HUDEP-2 (cell line): ENCODE results near the gene ARHGEF6.

Experiments
- DNase-seq, 76 experiments: peaks; one replicate each; lab custom pipeline; 2025; ENCODE audit not compliant: unreplicated experiment in 76 of 76; lab: John Stamatoyannopoulos, UW

The ARHGEF6 gene

GRCh38 chrX:136652822-136653723, 127.7 kb downstream of the ARHGEF6 start:
- no peak for DNase-seq

DNA sequence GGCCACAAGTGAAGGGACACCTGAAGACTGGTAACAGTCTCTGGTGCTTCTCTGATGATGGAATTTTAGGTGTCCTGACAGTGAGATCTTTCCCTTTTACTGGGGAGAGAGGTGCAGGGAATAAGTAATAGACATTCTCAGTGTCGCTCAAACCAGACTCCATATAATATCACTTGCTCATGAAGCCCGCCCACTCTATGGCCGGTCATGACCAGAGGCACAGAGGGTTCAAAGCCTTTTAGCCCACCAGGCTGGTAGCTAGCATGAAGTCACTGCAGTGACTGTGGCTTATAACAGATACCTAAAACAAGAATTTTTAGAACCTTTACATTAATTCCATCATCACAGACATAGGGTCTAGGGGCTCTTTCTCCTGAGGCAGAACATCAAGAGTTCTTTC, 129.9 kb downstream of the ARHGEF6 start:
- no peak for DNase-seq

GRCh38 chrX:136647677-136648360, 132.9 kb downstream of the ARHGEF6 start, which contains the start of gene CD40LG:
Gene CD40LG, plus strand, starts transcription at chrX:136648158. Its CDS starts 91 bp downstream, at chrX:136648249.
- DNase-seq, result no peak

DNA sequence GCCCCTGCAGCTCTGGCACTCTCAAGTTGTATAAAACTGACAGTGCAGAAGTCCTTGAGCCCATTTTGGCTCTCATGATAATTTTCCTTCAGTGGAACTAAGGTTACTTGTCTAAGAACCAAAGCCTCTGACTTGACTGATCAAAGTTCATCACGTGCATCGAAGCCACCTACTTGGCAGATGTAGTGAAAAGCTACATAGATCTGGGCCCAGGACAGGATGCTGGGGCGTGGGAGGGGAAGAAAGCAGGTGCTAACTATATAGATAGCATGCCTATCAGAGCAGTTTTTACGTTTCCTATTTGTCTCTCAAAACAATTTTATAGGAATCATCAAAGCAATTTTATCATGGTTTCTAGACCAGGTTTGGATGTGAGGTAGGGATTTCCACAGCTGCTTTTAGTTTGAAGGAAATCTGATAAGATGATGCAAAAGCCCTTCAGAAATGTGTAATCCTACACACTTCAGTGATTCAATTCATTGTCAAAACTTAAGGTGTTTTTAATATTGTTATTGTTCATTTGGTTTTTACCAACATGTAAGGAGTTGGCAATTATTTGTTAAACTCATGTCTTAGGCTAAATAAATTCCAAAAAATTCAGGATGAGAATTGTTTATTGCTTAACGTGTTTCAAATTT, 134.0 kb downstream of the ARHGEF6 start:
- DNase-seq, result no peak

GRCh38 chrX:136643243-136643642, 137.5 kb downstream of the ARHGEF6 start:
- no peak for DNase-seq

DNA sequence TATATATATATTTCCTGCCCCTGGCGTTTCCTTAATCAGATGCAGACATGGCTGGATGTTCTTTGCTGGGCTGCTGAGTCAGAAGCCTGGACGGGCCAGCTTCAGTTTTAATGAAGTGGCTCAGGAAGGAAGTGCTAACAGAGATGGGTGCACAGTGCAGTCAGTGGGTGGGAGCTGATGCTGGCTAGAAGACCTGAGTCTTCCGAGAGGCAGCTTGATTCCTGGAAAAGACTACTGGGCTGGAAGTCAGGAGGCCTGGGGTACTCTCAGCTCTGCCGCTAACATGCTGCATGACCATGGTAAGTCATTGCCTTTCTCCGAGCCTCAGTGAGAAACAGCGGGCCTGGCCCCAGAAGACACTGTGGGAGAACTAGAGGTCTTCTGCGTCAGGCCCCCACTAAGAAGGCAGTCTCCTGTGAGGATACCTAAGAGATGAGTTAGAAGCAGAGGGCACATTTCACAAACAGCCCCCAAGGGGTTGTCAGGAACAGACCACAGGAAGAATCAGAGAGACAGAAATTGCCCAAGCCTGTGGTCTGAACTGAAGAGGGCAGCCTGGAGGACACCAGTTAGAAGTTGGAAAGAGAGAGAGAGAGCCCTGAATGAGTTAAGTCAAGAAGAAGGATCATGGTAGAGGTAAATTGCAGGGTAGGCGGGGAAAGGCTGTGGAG, 141.1 kb downstream of the ARHGEF6 start:
- no peak for DNase-seq

- DNase-seq, result no peak
These were observed 144.6 kb downstream of the ARHGEF6 start for GRCh38 chrX:136636121-136636520.

GRCh38 chrX:136635235-136635634, 145.5 kb downstream of the ARHGEF6 start:
- DNase-seq, result no peak

- DNase-seq, result no peak
These were observed 149.9 kb downstream of the ARHGEF6 start for GRCh38 chrX:136630881-136631280.

DNA sequence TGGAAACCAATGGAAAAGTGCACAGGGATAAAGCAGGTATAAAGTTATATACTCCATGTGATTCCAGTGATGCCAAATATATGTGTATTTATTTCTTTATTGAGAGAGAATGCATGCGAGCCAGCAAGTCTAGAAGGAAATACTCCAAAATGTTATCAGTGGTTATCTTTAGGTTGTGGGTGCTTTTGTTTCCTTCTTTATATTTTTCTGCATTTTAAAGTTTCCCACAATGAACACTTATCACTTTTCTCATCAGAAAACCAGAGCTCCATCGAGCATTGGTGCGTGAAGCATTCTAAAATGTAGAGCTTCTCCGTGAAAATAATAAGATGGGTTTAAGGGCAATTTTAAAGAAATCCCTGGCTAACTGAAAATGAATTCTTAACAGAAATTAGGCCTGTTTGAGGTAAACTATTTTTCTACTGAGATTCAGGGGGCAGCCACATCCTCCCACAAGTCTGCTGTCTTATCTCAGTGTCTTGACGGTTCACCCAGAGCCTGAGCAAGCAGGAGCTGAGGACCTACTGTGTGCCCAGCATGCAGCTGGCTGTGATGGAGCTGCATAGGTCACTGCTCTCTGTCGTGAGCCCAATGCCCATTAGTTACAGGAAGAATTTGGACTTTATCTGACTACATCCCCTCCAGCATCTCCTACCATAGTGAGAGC, 151.5 kb downstream of the ARHGEF6 start:
- DNase-seq, result no peak

- no peak for DNase-seq
These were observed 153.3 kb downstream of the ARHGEF6 start for GRCh38 chrX:136627409-136627808.

DNA sequence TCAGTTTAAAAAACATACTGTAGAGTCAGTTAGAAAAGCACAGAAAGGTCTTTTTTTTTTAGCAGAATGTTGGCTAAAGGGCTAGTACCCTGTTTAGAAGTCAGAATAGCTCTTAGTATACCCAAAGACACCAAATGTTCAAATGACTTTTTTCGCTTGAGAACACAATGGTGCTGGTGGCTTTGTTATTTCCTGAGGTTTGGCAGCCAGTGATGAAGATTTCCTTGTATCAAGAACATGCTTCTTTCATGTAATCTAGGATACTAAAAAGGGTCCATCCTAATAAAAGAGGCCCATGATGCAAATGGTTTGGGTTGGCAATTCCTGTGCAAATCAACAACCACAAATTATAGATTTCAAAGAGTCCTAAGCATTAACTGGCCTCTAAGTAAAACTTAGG, 153.8 kb downstream of the ARHGEF6 start:
- no peak for DNase-seq

- DNase-seq, result no peak
These were observed 154.5 kb downstream of the ARHGEF6 start for GRCh38 chrX:136626237-136626636.

DNA sequence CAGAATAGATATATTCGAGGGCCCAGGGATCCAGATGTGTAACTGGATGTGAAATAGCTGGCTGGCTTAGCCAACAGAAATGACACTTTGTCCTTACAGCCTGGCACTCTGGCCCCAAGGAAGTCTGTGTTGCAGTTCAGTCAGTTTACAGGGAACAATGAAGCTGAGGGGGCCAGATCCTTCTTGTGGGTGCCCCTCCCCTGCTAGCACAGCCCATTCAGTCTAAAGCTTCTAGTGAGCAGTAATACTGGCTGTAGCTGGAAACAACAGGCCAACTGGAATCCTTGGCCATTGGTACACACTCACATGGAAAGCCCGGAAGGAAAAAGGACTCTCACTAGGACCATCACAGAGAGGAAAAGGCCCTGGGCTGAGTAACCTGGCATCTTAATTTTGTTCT, 155.5 kb downstream of the ARHGEF6 start:
- DNase-seq, result no peak

DNA sequence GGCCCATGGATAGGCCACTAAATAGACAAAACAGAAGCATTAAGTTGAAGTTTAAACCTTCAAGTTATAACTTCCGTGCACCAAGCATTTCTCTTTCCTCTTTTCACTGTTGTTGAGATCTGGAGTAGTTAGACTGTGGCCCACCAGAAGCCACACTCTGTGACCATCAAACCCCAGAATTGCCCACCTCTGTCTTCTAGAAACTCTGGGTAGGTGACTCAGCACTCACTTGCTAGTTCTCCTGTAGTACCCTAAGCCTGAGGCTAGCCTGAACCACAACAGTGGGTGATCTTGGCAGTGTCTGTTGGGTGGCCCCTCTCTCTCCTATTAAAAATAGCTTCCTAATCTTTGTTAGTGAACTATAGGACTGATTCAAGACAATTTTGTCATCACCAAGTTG, 157.3 kb downstream of the ARHGEF6 start:
- no peak for DNase-seq

DNA sequence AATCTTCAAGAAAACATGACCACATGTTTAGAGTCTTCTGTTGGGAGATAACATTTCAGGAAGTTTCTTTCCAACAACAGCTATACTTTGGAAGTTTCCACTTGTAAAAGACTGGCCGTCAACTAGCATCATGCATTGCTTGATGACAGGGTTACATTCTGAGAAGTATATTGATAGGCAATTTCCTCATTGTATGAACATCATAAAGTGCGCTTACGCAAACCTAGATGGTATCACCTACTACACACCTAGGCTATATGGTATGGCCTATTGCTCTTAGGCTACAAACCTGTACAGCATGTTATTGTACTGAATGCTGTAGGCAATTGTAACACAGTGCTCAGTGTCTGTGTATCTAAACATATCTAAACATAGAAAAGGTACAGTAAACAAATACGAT, 158.2 kb downstream of the ARHGEF6 start:
- DNase-seq, result no peak

DNA sequence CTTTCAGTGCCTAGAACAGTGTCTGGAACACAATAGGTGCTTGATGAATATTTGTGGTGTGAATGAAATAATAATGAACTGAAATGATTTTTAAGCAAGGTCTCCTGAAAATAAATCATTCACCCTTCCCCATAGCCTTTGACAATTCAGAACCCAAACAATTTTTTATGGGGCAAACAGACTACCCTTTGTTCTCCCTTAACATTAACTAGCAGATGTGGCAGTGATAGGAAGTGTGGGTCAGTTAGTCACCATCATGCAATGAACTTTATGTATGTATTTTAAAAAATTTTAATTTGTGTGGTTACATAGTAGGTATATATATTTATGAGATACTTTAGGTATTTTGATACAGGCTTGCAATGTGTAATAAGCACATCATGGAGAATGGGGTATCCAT, 160.0 kb downstream of the ARHGEF6 start:
- DNase-seq, result no peak

- no peak for DNase-seq
These were observed 160.7 kb downstream of the ARHGEF6 start for GRCh38 chrX:136619899-136620505.

DNA sequence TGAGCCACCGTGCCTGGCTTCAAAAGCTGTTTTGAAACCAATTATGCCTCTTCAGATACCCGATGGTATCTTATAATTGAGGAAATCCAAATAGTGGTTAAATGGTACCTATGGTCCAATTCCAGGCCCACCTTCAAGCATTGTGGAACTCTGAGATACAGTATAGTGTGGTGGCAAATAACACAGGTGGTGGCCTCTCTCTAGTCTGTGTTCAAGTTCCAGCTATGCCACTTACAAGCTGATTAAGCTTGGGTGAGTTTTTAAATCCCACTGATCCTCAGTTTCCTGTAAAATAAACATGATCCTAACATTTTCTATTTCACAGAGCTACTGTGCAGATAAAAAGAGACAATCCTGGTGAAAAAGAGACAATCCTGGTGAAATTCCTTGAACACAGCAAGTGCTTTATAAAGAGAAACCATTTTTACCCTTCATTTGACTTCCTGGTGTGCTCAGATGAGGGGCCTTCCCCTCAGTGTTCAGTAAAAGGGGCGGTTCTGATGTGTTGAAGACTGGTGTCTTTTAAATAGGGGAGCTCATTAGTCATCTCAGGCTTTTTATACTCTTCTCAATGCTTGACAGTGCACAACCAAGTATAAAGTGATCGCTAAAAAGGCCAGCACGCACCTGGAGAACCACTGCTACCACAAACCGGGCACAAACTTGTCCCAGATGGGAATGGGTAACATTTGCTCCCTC, 163.6 kb downstream of the ARHGEF6 start:
- no peak for DNase-seq
